ENCODE results near the gene TUBGCP6. TPM values are rescaled to one million over a fixed set of nuclear protein-coding genes. Genes with fewer than 3 reads are reported as not detected.

TUBGCP6 gene
- total RNA-seq, 1 donor from 2014 or later = 58.1 TPM

DNA sequence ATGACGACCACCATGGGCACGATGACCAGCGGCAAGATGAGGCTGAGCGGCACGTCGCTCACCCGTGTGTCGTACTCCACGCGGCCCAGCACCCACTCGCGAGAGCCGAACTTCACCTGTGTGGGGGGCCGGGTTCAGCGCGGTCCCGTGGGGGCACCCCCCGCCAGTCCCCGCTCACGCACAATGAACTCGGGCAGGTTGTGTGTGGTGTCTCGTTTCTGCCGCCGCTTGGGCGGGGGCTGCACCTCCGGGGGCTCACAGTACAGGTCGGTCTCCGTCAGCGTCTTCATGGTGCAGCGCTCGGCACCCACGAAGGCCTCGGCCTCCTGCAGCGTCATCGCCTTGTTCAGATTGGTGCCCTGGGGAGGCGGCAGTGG lies 36.5 kb upstream of the TUBGCP6 start:
- H3K27ac ChIP-seq = no peak overlapping the region
- no peaks in the 10 kb centered on the region for H3K27me3 ChIP-seq
- no peaks in the 10 kb centered on the region for H3K9me3 ChIP-seq
- intact Hi-C loops (cut with DNase I) = no loop called here
- DNase-seq (ENCODE audit: low spot score in 2 of 2) = no peak
- TF ChIP-seq, protein P1, sequence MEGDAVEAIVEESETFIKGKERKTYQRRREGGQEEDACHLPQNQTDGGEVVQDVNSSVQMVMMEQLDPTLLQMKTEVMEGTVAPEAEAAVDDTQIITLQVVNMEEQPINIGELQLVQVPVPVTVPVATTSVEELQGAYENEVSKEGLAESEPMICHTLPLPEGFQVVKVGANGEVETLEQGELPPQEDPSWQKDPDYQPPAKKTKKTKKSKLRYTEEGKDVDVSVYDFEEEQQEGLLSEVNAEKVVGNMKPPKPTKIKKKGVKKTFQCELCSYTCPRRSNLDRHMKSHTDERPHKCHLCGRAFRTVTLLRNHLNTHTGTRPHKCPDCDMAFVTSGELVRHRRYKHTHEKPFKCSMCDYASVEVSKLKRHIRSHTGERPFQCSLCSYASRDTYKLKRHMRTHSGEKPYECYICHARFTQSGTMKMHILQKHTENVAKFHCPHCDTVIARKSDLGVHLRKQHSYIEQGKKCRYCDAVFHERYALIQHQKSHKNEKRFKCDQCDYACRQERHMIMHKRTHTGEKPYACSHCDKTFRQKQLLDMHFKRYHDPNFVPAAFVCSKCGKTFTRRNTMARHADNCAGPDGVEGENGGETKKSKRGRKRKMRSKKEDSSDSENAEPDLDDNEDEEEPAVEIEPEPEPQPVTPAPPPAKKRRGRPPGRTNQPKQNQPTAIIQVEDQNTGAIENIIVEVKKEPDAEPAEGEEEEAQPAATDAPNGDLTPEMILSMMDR (IDR thresholded peaks at IDR 0.05) = no peak
- H3K4me3 ChIP-seq = no peak overlapping the region
- H3K36me3 ChIP-seq = peaks cover 93 to 95% of the 10 kb centered on the region in 2 donors
- no peaks in the 10 kb centered on the region for H3K4me1 ChIP-seq

GRCh38 chr22:50280708-50281383 lies 36.0 kb upstream of the TUBGCP6 start:
- Histone ChIP-seq H3K27me3 (no peaks in the 10 kb centered on the region), H3K27ac (no peak overlapping the region), H3K4me3 (no peak overlapping the region), H3K9me3 (no peaks in the 10 kb centered on the region), H3K4me1 (no peaks in the 10 kb centered on the region), H3K36me3 (peaks cover 93 to 95% of the 10 kb centered on the region in 2 donors)
- DNase-seq (ENCODE audit: low spot score in 2 of 2) = no peak
- intact Hi-C loops (cut with DNase I) = no loop called here
- TF ChIP-seq, protein P1 (IDR thresholded peaks at IDR 0.05) = no peak

DNA sequence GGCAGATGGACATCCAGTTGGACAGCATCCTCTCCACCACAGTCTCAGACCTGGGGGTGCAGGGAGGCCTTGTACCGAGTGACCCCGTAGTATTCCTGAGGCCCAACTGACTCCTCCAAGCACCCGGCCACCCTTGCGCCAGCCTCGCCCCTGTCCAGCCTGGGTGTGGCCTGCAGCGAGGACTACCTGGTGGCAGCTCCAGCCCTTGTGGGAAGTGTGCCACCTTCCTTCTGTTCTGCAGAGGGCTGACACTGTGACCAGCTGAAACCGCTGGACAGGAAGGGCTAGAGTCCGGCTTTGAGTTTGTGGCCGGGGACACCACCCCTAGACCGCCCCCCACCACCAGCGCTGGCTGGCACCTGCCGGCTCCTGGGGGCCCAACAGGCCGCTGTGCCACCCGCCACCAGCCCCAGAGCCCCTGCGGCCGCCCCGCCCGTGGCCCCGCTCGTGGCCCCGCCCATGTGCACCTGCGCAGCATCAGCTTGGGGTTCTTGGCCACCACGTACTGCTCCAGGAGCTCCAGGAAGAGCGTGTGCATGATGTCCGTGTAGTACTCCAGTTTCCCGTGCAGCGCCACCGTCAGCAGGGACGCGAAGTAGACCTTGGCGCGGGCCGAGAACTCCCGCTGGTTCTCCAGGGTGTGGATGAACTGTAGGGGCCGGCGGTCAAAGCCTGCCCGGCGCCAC lies 35.3 kb upstream of the TUBGCP6 start:
- Histone ChIP-seq H3K36me3 (peaks cover 96 to 99% of the 10 kb centered on the region in 2 donors), H3K27ac (no peak overlapping the region)

DNA sequence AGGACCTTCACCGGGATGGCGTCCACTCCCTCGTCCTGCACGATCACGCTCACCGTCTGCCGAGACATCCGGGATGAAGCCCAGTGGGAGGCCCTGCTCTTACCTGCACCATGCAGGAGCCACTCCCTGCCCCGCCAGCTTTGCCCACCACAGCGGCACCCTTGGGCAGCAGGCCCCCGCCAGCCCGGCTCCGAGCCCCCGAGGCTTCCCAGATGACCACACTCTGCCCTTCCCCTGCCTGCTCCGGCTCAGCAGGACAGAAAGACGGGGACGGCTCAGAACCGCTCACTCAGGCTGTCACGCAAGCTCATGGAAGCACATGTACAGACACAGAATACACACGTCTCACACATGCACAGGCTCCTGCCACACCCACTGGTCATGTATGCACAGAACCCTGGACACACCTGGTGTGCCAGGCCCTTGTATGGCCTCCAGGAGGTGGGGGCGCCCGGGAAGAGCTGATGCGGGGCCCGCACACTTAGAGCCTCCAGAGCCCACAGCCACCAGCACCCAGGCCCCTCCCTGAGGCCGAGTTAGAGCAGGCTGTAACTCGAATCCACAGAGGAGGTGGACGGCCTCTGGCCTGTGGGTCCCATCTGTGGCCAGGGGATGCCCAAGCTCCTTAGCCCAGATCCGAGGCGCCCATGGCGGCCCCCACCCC lies 34.3 kb upstream of the TUBGCP6 start:
- H3K4me1 ChIP-seq = no peaks in the 10 kb centered on the region
- H3K27me3 ChIP-seq = no peaks in the 10 kb centered on the region
- intact Hi-C loops (cut with DNase I) = no loop called here
- no peak overlapping the region for H3K4me3 ChIP-seq
- TF ChIP-seq, protein P1 (IDR thresholded peaks at IDR 0.05) = no peak
- DNase-seq (ENCODE audit: low spot score in 2 of 2) = no peak
- no peak overlapping the region for H3K27ac ChIP-seq
- H3K9me3 ChIP-seq = no peaks in the 10 kb centered on the region
- H3K36me3 ChIP-seq = peaks cover 92 to 93% of the 10 kb centered on the region in 2 donors

More for the DNA sequence above, 35.3 kb upstream of the TUBGCP6 start:
- no peaks in the 10 kb centered on the region for H3K4me1 ChIP-seq
- no peak overlapping the region for H3K4me3 ChIP-seq
- H3K9me3 ChIP-seq = no peaks in the 10 kb centered on the region
- H3K27me3 ChIP-seq = no peaks in the 10 kb centered on the region
- TF ChIP-seq, protein P1 (IDR thresholded peaks at IDR 0.05) = no peak
- DNase-seq (ENCODE audit: low spot score in 2 of 2) = no peak
- intact Hi-C loops (cut with DNase I) = no loop called here

GRCh38 chr22:50278461-50278860 lies 33.6 kb upstream of the TUBGCP6 start:
- Histone ChIP-seq H3K4me1 (no peaks in the 10 kb centered on the region), H3K36me3 (peaks cover 86 to 87% of the 10 kb centered on the region in 2 donors), H3K27ac (no peak overlapping the region), H3K4me3 (no peak overlapping the region), H3K27me3 (no peaks in the 10 kb centered on the region), H3K9me3 (no peaks in the 10 kb centered on the region)
- no peak for DNase-seq (ENCODE audit: low spot score in 2 of 2)
- intact Hi-C loops (cut with DNase I) = no loop called here
- TF ChIP-seq, protein P1 (IDR thresholded peaks at IDR 0.05) = no peak

Data from ascending aorta (tissue), 2 donors.